Cardiac fibroblast (primary cell): ENCODE results near the gene SPEG.

Source experiments
- DNase-seq, 2 donors: peaks; one replicate each; pipeline versions ENCODE4 v3.0.0 to v3.0.0-alpha.2; 2010; ENCODE audit warnings: low read depth in 2 of 2
- H3K4me3 ChIP-seq, 2 donors: replicated peaks in 1 of 2; 1 replicate in 1 of 2; 2 replicates in 1 of 2; pipeline ENCODE4 v1.5.1; 2011; ENCODE audit warnings: low read depth in 2 of 2, low read length in 2 of 2, mild to moderate bottlenecking in 2 of 2, moderate library complexity in 1 of 2
- CTCF ChIP-seq: IDR thresholded peaks from one replicate; pipeline ENCODE4 v1.5.1; 2011; ENCODE audit warnings: low read depth, mild to moderate bottlenecking, low read length, inconsistent platforms

SPEG gene

GRCh38 chr2:219523031-219523671 lies 88.5 kb downstream of the SPEG start:
- peak overlapping the region in 1 of 2 donors; percentile 18 for H3K4me3 ChIP-seq
- no peak for TF ChIP-seq CTCF
- DNase-seq: no peak

GRCh38 chr2:219524817-219525216 lies 90.2 kb downstream of the SPEG start:
- no peak for DNase-seq
- H3K4me3 ChIP-seq: no peak overlapping the region
- TF ChIP-seq CTCF: no peak

GRCh38 chr2:219525533-219526232 lies 91.0 kb downstream of the SPEG start:
- TF ChIP-seq CTCF: no peak
- DNase-seq: peak in 1 of 2 donors; percentile 50
- no peak overlapping the region for H3K4me3 ChIP-seq

- no peak for TF ChIP-seq CTCF
These were observed 91.9 kb downstream of the SPEG start for GRCh38 chr2:219526320-219527075.

GRCh38 chr2:219527076-219527394 lies 92.4 kb downstream of the SPEG start:
- TF ChIP-seq CTCF: no peak
- H3K4me3 ChIP-seq: no peak overlapping the region
- no peak for DNase-seq

More at GRCh38 chr2:219526320-219527075, 91.9 kb downstream of the SPEG start:
- no peak for DNase-seq
- no peak overlapping the region for H3K4me3 ChIP-seq

- H3K4me3 ChIP-seq: no peak overlapping the region
- no peak for DNase-seq
- TF ChIP-seq CTCF: no peak
These were observed 92.8 kb downstream of the SPEG start for GRCh38 chr2:219527472-219527871.
